ENCODE data around the gene ATXN10.
"Not testable (repeated sequence)": the region's sequence is repeated elsewhere in the genome, so short reads cannot be mapped to it uniquely, and the experiment has no call there.

The ATXN10 gene

DNA sequence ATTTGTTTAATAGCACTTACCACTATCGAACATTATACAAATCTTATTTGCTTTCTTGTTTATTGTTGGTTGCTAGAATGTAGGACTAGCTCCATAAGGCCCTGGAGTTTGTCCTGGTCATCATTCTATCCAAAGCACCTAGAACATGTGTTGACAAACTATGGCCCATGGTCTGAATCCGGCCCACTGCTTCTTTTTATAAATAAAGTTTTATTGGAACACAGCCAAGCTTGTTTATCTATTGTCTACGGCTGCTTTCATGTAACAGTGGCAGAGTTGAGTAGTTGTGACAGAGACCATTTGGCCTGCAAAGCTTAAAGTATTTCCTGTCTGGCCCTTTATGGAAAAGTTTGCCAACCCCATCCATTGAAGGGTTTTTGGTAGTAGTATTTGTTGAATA, 38.8 kb downstream of the ATXN10 start:
- no peak for DNase-seq

DNA sequence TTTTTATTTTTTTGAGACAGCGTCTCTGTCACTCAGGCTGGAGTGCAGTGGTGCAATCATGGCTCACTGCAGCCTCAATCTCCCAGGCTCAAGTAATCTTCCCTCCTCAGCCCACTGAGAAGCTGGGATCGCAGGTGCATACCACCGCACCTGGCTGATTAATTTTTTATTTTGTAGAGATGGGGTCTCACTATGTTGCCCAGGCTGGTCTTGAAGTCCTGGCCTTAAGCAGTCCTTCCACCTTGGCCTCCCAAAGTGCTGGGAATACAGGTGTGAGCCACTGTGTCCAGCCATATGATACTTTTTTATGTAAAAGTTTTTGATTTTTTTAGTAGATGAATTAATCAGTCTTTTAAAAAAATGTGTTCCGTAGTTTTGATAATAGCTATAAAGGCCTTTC, 42.8 kb downstream of the ATXN10 start:
- DNase-seq, result not testable (repeated sequence)

DNA sequence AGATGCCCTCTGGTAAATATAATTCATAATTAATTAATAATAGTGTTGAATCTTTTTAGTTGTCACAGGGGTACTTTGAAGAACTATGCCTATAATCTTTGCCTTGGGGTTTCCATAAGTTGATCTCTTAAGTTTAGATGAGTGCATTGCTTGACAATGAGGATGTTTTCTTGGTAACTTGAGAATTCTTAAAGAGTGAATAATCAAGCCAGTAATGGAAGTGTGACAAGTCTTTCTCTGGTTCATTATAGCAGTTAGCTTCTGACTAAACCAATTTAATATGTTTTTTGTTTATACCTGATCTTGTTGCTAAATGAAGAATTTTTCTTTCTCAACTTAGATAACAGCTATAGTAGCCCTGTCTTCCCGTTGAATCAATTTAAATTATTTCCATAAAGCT, 46.2 kb downstream of the ATXN10 start:
- DNase-seq, result no peak

GRCh38 chr22:45718391-45718790, 46.8 kb downstream of the ATXN10 start:
- no peak for DNase-seq

- DNase-seq, result no peak
Measured at GRCh38 chr22:45720839-45721378, 49.3 kb downstream of the ATXN10 start.

DNA sequence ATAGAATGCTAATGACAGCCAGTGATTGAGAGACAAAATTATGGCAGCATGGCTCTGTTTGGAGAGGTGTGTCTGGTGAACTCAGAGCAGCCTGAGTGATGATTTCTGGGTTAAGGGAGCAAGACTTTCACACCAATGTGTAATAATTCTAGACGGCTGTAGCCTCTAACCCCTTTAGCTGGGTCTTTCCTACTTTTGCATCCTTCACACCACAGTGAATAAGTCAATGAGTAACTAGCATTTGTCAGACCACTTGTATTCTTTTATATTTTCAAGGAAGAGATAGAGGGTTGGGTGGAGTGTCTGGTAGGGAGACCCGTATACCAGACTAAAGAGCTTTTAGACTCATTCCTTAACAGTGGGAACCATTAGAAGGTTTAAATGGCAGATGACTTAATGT, 50.4 kb downstream of the ATXN10 start:
- no peak for DNase-seq

GRCh38 chr22:45726081-45726480, 54.4 kb downstream of the ATXN10 start:
- DNase-seq, result no peak

- DNase-seq, result peak; percentile 77
Measured at GRCh38 chr22:45731041-45731797, 59.6 kb downstream of the ATXN10 start.

DNA sequence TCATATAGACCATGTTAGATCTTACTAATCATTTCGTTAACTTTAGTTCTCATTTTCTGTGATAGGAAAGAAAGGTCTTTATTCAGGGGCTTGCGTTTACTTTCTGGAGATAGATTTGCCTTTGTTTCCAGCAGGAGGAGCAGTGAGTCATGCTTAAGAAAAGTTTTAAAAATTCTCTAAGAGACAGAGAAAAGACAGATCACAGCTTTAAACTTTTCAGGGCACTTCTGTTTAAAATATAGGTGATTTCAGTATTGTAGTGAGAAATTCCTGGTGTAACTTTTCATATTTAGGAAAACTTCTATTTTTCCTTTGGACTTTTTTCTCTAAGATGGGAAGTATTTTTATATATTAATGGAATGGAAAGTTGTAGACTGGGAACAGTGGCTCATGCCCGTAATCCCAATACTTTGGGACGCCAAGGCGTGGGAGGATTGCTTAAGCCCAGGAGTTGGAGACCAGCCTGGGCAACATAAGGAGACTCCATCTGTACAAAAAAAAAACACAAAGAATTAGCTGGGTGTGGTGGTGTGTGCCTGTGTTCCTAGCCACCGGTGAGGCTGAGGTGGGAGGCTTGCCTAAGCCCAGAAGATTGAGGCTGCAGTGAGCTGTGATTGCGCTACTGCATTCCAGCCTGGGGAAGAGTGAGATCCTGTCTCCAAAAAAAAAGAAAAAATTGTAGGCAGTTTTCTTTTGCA, 60.3 kb downstream of the ATXN10 start:
- peak; percentile 72 for DNase-seq

DNA sequence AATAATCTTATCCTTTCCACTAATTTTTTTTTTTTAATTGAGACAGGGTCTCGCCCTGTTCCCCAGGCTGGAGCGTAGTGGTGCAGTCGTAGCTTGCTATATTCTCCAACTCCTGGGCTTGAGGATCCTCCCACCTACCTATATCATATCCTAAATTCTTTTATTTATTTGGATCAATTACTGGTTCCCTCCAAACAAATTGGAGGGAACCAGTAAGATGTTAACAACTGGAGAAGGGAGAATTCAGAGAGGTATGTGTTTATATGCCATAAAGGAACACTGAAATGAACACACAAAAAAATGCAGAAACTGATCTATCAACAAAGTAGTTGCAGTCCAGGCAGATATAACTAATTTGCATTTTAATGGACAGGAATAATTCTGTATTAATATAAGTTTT, 63.6 kb downstream of the ATXN10 start:
- DNase-seq, result no peak

DNA sequence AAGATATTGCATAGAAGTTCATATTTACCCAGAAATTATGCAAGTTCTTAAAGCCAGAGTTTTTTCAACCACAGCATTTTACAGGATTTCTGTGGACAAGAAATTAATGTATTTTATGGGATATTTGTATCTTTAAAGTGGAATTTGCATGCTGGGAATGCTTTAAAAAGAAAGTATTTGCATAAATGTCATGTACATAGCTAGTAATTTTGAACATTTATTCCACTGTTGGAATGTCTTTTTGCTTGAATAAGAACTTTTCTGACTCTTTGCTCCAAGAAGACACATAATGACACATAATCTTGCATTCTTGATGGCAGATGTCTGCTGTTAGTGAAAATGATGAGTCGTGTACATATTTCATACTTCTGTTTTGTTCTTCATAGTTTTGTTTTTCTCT, 66.6 kb downstream of the ATXN10 start:
- DNase-seq, result no peak

GRCh38 chr22:45740236-45740635, 68.6 kb downstream of the ATXN10 start:
- no peak for DNase-seq

- DNase-seq, result no peak
Measured at GRCh38 chr22:45742866-45743450, 71.3 kb downstream of the ATXN10 start.

DNA sequence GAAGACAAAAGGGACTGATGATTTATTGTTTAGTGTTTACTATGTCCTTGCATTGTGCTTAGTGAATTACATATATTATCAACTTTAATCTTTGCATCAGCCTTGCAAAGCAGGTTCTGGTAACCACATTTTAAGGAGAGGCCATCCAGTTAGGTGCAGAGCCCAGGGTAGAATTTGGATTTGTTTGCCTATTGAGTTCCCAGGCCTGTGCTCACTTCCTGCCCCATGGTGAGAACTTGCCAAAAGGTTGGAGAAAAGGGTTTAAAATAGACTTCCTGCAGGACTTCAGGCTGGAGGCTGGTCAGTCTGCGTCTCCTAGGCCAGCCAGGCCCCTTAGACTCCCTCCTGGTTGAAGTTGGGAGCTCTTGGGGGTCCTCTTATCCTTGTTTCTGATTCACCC, 72.1 kb downstream of the ATXN10 start:
- DNase-seq, result no peak

DNA sequence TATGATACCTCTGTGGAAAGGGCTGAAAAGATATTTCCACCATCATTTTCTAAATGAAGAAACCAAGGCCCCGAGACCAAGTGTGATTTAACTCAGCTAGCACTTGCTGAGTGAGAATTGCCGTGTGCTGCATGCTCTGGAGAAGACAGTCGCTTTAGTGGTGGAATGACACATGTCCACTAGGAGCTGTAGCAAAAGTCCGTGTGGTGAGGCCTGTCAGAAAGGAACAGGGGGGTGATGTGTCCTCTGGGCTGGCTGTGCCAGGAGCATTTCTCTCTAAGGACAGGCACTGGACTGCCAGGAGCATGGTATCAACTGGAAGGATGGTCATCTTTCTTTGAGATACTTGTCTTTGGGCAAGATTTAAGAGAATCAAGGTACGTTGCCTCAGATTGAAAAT, 72.8 kb downstream of the ATXN10 start:
- DNase-seq, result no peak

- no peak for DNase-seq
Measured at GRCh38 chr22:45750626-45751025, 79.0 kb downstream of the ATXN10 start.

GRCh38 chr22:45752036-45752435, 80.4 kb downstream of the ATXN10 start:
- DNase-seq, result no peak

GRCh38 chr22:45754822-45755221, 83.2 kb downstream of the ATXN10 start:
- DNase-seq, result no peak

DNA sequence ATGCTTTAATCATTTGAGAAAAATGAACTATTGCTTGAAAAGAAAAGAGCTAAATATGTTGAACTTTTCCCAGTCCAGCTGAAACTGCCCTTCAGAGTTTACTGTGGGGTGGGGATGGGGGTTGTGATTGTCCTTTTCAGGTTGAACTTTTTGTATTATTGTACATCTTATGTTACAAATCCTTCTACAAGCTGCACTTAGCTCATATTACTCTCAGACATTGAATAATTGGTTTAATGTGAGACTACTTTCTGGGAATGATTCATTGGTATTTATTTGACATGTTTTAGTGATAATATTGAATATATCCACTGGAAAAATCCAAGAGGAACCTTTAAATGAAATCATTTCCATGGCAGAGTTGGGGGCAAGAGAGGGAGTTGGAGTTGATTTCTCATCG, 84.9 kb downstream of the ATXN10 start:
- no peak for DNase-seq

DNA sequence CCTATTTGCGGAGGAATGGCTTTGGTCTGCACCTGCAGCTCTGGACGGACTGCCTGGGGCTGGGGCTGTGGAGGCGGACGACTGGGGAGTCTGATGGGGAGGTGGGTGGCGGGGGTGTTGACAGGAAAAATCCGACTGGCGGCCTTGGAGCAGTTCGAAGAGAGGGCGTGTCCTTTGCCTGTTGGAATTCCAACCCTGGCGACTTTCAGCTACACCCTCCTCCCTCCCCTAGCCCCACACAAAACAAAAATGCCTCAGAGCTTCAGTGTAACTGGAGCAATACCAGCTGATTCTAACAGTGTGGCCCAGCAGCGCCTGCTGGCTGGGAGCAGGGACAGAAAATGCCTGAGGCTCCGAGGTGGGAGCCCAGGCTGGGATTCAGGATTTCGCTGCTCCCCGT, 85.4 kb downstream of the ATXN10 start:
- peak; percentile 98 for DNase-seq

GRCh38 chr22:45757936-45758335, 86.3 kb downstream of the ATXN10 start:
- no peak for DNase-seq

GRCh38 chr22:45758603-45759002, 87.0 kb downstream of the ATXN10 start:
- DNase-seq, result no peak

- DNase-seq, result no peak
Measured at GRCh38 chr22:45760682-45761081, 89.0 kb downstream of the ATXN10 start.

All from islet precursor cell (in vitro differentiated cells).